GM12874 (cell line): Measurements from ENCODE around the gene SAP30L.

Experiments used
- TF ChIP-seq, protein P1 (sequence below): IDR thresholded peaks from 2 replicates; pipeline ENCODE4 v1.5.1; 2011; ENCODE audit warnings: low read depth, mild to moderate bottlenecking, control low read depth, low read length, moderate library complexity; ENCODE audit not compliant: insufficient read depth

Gene SAP30L

DNA sequence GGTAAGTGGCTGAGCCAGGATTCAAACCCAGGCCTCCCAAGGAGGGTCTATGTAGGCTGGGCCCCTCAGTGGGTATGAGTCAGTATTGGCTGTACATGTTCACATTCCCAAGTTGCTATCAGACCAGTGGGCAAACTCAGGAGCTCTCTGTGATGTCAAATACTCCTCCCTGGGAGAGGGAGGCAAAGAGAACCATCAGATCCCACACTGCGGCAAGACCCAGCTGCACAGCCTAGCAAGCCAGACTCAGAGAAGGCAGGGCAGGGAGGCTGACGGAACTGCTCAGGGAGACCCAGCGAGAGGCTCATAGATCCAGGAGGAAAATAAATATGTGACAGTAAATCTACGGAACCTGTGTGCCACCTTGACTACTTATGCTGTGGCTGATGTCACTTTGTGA lies 42.6 kb upstream of the SAP30L start:
- TF ChIP-seq, protein P1, sequence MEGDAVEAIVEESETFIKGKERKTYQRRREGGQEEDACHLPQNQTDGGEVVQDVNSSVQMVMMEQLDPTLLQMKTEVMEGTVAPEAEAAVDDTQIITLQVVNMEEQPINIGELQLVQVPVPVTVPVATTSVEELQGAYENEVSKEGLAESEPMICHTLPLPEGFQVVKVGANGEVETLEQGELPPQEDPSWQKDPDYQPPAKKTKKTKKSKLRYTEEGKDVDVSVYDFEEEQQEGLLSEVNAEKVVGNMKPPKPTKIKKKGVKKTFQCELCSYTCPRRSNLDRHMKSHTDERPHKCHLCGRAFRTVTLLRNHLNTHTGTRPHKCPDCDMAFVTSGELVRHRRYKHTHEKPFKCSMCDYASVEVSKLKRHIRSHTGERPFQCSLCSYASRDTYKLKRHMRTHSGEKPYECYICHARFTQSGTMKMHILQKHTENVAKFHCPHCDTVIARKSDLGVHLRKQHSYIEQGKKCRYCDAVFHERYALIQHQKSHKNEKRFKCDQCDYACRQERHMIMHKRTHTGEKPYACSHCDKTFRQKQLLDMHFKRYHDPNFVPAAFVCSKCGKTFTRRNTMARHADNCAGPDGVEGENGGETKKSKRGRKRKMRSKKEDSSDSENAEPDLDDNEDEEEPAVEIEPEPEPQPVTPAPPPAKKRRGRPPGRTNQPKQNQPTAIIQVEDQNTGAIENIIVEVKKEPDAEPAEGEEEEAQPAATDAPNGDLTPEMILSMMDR: no peak

DNA sequence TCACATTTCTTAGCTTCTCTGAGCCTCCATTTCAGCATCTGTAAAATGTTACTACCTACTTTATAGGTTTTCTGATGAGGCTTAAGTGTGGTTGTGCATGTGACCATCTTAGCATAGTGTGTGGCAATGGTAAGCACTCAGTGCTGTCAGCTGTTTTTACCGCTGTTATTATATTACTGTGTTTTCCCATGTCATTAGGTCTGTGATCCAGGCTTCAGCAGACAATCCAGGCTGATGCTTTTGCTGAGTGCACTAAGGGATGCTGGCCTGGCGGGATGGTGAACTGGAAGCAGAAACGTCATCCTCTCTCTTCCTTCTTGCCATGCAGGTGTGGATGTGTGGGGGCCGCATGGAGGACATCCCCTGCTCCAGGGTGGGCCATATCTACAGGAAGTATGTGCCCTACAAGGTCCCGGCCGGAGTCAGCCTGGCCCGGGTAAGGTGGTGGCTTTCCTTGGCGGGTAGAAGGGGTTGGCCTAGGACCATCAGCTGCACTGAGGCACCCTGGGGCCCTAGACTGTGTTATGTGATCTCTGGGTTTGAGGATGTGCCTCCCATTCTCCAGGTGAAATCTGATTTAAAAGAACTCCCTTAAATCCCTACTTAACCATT lies 41.9 kb upstream of the SAP30L start:
- TF ChIP-seq, protein P1: no peak

DNA sequence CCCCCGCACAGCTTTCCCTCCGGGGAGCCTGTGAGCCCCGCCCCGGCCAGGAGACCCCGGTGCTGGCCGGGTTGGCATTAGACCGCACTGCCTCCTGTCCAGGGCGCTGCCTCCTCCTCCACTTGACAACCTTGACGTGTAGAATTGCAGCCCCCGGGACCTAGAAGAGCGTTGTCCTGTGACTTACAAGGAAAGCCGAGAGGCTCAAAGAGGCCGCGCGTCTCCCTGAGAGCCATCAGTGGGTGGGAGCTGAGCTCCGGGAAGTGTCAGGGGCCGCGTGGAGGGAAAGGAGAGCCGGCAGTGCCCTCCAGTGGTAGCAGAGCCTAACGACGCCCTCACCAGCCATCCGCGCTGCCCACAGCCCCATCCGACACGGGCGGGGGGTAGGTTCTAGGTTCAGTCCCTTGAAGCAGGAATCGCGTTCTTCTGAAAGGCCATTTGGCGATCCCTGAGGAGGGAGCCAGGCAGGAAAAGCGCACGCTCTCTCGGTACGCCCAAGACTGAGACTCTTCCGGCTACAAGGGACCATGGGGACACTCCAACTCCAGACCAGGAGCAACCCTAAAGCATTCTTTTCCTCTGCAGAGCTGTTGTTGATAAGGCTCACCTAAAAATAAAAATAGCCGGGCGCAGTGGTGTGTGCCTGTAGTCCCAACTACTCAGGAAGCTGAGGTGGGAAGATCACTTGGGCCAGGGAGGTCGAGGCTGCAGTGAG lies 40.6 kb upstream of the SAP30L start:
- TF ChIP-seq, protein P1: peak; percentile 93

DNA sequence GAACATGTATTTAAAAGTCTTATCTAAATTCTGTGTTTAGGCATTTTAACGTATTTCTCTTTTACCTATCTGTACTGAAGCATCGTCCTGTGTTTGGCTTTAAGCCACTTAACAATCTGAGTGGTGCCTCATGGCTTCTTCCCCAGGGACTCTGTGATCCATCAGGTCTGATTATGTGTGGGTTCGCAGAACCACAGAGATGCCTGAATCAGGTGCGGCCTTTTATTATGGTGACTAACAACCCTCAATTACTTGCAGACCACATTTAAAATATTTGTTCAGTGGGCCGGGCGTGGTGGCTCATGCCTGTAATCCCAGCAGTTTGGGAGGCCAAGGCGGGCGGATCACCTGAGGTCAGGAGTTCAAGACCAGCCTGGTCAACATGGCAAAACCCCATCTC lies 39.6 kb upstream of the SAP30L start:
- TF ChIP-seq, protein P1: no peak

DNA sequence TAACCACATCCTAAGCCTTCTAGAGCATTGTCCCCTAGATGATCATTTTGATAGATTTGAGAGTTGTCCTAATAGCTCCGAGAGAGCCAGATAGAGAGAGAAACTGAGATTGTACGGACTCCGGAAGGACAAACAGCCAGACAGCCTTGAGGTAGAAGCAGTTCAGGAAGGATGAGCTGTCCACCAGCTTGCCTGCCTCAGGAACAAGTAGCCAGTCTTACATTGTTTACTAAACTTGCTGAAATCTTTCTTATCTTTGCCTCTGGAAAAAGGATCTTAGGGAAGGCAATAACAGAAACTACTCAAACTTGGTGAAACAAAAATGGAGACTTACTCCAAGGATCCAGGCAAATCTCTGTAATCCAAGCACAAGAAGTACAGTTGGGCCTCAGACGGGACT lies 39.0 kb upstream of the SAP30L start:
- TF ChIP-seq, protein P1: no peak

DNA sequence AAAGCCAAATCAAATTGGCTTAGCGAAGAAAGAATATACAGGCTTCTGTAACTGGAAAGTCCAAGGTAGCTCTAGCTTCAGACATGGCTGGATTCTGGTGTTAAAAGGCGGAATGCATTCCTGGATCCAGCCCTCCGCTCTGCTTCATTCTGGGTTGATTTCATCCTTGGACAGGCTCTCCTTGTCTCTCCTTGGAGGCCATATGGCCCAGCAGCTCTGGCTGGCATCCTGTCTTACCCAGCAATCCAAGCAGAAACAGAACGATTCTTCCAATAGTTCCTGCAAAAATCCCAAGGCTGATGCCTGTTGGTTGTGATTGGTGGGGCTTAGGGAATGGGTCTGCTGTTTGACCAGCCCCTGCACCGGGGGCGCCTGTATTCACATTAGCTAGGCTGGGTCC lies 37.0 kb upstream of the SAP30L start:
- TF ChIP-seq, protein P1: no peak

DNA sequence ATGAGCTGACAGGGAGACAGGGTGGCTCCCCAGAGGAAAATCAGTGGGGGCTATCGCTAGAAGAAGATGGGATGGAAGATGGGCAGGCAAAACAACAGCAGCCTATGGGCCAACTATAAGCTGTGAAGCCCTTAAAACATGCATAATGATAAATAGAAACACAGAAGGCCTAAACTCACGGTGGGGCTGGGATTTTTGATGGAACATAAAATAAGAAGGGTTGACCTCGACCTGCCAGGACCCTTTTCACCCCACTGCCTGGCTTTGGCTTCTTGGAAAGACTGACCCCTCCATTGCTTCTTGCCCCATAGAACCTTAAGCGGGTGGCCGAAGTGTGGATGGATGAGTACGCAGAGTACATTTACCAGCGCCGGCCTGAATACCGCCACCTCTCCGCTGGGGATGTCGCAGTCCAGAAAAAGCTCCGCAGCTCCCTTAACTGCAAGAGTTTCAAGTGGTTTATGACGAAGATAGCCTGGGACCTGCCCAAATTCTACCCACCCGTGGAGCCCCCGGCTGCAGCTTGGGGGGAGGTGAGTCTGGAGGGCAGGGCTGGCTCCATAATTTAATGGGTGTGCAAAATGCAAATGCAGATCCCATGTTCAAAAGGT lies 36.5 kb upstream of the SAP30L start:
- TF ChIP-seq, protein P1: no peak
